C4-2B (cell line): ENCODE measurements around the gene MAJIN.

Source experiments
- CTCF ChIP-seq: fragments of 450-650 bp; conservative IDR thresholded peaks from 2 replicates; pipeline ENCODE4 v1.5.1; 2017; ENCODE audit warnings: mild to moderate bottlenecking
- ZFX ChIP-seq: fragments of 450-650 bp; IDR thresholded peaks from 2 replicates; pipeline ENCODE4 v1.6.1; 2017

- no peak for TF ChIP-seq ZFX
- no peak for TF ChIP-seq CTCF
Measured at GRCh38 chr11:64892411-64892831, 79.5 kb downstream of the MAJIN start.
